Dendritic cell treated with granulocyte-macrophage colony-stimulating factor and Interleukin-4, amounts not matched to agents 40 ng/mL and 50 ng/mL, for 4 days (primary cell): Measurements from ENCODE around the gene TANK.
"Not testable (repeated sequence)": the region's sequence is repeated elsewhere in the genome, so short reads cannot be mapped to it uniquely, and the experiment has no call there.

Source experiments
- H3K27ac Mint-ChIP-seq: one replicate; pipeline ENCODE4 v1.8.0; 2022; ENCODE audit warnings: mild to moderate bottlenecking, mixed read lengths
- H3K27me3 Mint-ChIP-seq: one replicate; pipeline ENCODE4 v1.8.0; 2022; ENCODE audit warnings: mild to moderate bottlenecking, mixed read lengths
- H3K36me3 Mint-ChIP-seq: one replicate; pipeline ENCODE4 v1.8.0; 2022; ENCODE audit warnings: low read depth, mixed read lengths
- H3K4me1 Mint-ChIP-seq: one replicate; pipeline ENCODE4 v1.8.0; 2022; ENCODE audit warnings: low read depth, mixed read lengths
- H3K4me3 Mint-ChIP-seq: one replicate; pipeline ENCODE4 v1.8.0; 2022; ENCODE audit warnings: mild to moderate bottlenecking, moderate library complexity, mixed read lengths
- H3K9me3 Mint-ChIP-seq: one replicate; pipeline ENCODE4 v1.8.0; 2022; ENCODE audit warnings: mixed read lengths
- intact Hi-C: fragments of 100-400 bp; cut with micrococcal nuclease; formaldehyde crosslinking; loops from one replicate; pipeline ENCODE4 v1.15.0; 2022

Gene TANK

GRCh38 chr2:161237392-161238264 is 77.4 kb downstream of the TANK start:
- intact Hi-C loops = no loop called here
- peaks cover 13% of the 10 kb centered on the region for H3K36me3 Mint-ChIP-seq
- H3K4me3 Mint-ChIP-seq = peak overlapping the region; percentile 84
- H3K9me3 Mint-ChIP-seq = no peaks in the 10 kb centered on the region
- peak overlapping the region; percentile 51 for H3K27ac Mint-ChIP-seq
- peaks cover 19% of the 10 kb centered on the region for H3K4me1 Mint-ChIP-seq
- H3K27me3 Mint-ChIP-seq = peaks cover 22% of the 10 kb centered on the region

- intact Hi-C loops = no loop called here
- H3K4me1 Mint-ChIP-seq = peaks cover 19% of the 10 kb centered on the region
- H3K27me3 Mint-ChIP-seq = peaks cover 22% of the 10 kb centered on the region
- peak overlapping the region; percentile 51 for H3K27ac Mint-ChIP-seq
- peaks cover 13% of the 10 kb centered on the region for H3K36me3 Mint-ChIP-seq
- H3K4me3 Mint-ChIP-seq = peak overlapping the region; percentile 84
- no peaks in the 10 kb centered on the region for H3K9me3 Mint-ChIP-seq
These were observed 78.0 kb downstream of the TANK start for GRCh38 chr2:161238265-161238559.

DNA sequence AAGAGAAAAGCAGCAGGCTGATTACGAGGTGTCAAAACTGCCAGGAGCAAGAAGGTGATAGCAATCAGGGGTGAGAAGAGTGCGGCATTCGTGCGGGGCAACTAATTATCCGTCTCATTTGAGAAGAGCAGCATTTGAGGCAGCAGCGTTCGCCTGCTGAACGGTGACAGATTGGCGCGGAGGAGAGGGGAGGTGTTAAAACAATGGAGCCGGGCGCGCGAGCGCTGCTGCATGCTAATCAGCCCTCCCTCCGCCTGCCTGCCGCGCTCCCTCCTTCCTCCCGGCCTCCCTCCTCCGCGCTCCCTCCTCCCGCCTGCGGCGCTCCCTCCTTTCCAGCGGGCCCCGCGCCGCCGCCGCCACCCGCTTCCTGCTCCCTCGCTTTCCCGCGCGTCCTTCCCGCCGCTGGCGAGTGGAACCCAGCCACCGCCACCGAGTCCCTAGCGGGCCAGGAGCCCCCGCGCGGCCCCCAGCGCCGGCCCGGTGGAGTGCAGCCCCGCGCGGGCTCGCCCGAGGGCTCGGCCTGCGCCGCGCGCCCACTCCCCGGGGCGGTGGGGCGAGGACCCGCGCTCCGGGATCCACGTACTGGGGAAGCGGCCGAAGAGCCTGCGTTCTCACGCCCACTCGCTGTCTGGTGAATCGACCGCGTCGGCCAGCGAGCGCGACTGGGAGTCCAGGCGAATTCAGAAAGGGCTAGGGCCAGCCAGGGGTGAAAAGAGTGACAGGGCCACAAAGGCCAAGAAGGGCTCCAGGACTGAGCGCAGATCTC is 78.5 kb downstream of the TANK start:
- peak overlapping the region; percentile 84 for H3K4me3 Mint-ChIP-seq
- peaks cover 20% of the 10 kb centered on the region for H3K4me1 Mint-ChIP-seq
- no peaks in the 10 kb centered on the region for H3K9me3 Mint-ChIP-seq
- peak overlapping the region; percentile 51 for H3K27ac Mint-ChIP-seq
- H3K27me3 Mint-ChIP-seq = peaks cover 23% of the 10 kb centered on the region
- peaks cover 13% of the 10 kb centered on the region for H3K36me3 Mint-ChIP-seq
- intact Hi-C loops = no loop called here

- intact Hi-C loops = no loop called here
- H3K9me3 Mint-ChIP-seq = no peaks in the 10 kb centered on the region
- H3K27ac Mint-ChIP-seq = no peak overlapping the region
- H3K4me1 Mint-ChIP-seq = peaks cover 27% of the 10 kb centered on the region
- H3K36me3 Mint-ChIP-seq = peaks cover 13% of the 10 kb centered on the region
- H3K4me3 Mint-ChIP-seq = peak overlapping the region; percentile 84
- peaks cover 29% of the 10 kb centered on the region for H3K27me3 Mint-ChIP-seq
These were observed 79.3 kb downstream of the TANK start for GRCh38 chr2:161239326-161240109.

- Mint-ChIP-seq H3K9me3 (no peaks in the 10 kb centered on the region), H3K27me3 (peaks cover 42% of the 10 kb centered on the region), H3K4me3 (no peak overlapping the region), H3K27ac (no peak overlapping the region), H3K36me3 (peaks cover 6% of the 10 kb centered on the region), H3K4me1 (peaks cover 36% of the 10 kb centered on the region)
- intact Hi-C loops = no loop called here
These were observed 81.7 kb downstream of the TANK start for GRCh38 chr2:161241894-161242293.

DNA sequence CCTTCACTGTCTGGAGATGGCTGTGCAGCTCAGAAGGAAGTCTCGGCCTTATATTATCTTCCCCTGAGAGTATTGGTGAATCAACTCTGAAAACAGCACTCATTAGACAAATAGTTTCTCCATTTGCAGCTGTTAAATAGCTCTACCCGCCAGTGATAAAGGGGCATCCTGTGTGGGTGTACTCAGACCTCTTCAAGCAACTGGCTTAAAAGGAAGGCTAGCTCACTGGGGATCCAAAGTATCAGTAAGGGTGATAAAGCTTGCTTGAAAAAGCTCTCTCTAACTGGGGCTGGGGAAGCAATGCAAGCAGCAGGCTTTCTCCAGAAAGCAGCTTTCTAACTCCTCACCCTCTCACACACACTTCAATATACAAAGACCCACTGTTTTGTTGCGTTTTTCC is 83.1 kb downstream of the TANK start:
- H3K27ac Mint-ChIP-seq = no peak overlapping the region
- H3K9me3 Mint-ChIP-seq = no peaks in the 10 kb centered on the region
- intact Hi-C loops = no loop called here
- no peak overlapping the region for H3K4me3 Mint-ChIP-seq
- H3K27me3 Mint-ChIP-seq = peaks cover 37% of the 10 kb centered on the region
- H3K4me1 Mint-ChIP-seq = peaks cover 22% of the 10 kb centered on the region
- H3K36me3 Mint-ChIP-seq = no peaks in the 10 kb centered on the region

- Mint-ChIP-seq H3K4me1 (peaks cover 17% of the 10 kb centered on the region), H3K27me3 (peaks cover 32% of the 10 kb centered on the region), H3K27ac (no peak overlapping the region), H3K36me3 (no peaks in the 10 kb centered on the region), H3K4me3 (no peak overlapping the region), H3K9me3 (no peaks in the 10 kb centered on the region)
- intact Hi-C loops = no loop called here
These were observed 83.7 kb downstream of the TANK start for GRCh38 chr2:161243905-161244304.

- intact Hi-C loops, H3K36me3 Mint-ChIP-seq, H3K9me3 Mint-ChIP-seq: not testable (repeated sequence)
- Mint-ChIP-seq H3K4me1 (peaks cover 17% of the 10 kb centered on the region), H3K4me3 (peak overlapping the region; percentile 74), H3K27me3 (peaks cover 29% of the 10 kb centered on the region), H3K27ac (peak overlapping the region; percentile 73)
These were observed 84.4 kb downstream of the TANK start for GRCh38 chr2:161244387-161245260.

GRCh38 chr2:161245261-161245553 is 85.0 kb downstream of the TANK start:
- peaks cover 17% of the 10 kb centered on the region for H3K4me1 Mint-ChIP-seq
- H3K27ac Mint-ChIP-seq = peak overlapping the region; percentile 73
- intact Hi-C loops = no loop called here

DNA sequence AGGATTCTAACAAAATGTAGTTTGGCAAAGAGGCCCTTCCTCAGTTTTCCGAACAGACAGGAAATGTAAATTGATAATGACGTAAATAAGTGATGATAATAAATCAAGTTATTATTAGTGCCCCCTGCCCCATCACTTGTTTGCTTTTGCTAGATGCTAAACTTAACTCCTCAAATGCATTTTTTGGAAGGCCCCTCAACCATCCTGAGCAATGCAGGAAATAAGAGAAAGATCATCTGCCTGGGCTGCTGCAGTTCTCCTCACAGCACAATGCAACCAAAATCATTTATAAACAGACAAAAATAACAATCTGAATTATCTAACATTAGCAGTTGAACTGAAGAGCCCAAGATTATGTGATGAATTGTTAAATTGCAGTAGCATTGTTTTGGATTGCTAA is 85.4 kb downstream of the TANK start:
- Mint-ChIP-seq H3K9me3 (no peaks in the 10 kb centered on the region), H3K36me3 (no peaks in the 10 kb centered on the region), H3K27ac (no peak overlapping the region), H3K27me3 (peaks cover 28% of the 10 kb centered on the region), H3K4me1 (peaks cover 17% of the 10 kb centered on the region), H3K4me3 (no peak overlapping the region)
- intact Hi-C loops = no loop called here

More at GRCh38 chr2:161245261-161245553, 85.0 kb downstream of the TANK start:
- no peaks in the 10 kb centered on the region for H3K36me3 Mint-ChIP-seq
- peaks cover 28% of the 10 kb centered on the region for H3K27me3 Mint-ChIP-seq
- H3K9me3 Mint-ChIP-seq = no peaks in the 10 kb centered on the region
- H3K4me3 Mint-ChIP-seq = peak overlapping the region; percentile 61

DNA sequence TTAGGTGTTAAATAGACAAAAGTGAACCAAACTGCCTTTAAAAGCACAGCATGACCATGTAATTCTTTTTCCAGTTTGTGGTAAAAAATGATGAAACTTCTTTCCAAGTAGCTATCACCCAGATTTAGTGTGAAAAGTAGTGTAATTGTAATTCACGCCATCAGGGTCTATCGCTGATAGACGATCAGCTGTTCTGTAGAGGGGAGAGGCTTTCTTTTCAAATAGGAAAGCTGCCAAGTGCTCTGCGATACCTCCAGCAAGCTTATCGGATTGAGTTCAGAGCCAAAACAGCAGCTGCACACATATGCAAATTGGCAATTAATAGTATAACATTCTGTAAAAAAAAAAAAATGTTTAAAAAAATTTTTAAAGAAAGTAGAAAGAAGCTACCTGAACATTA is 86.1 kb downstream of the TANK start:
- intact Hi-C loops = no loop called here
- Mint-ChIP-seq H3K36me3 (no peaks in the 10 kb centered on the region), H3K9me3 (no peaks in the 10 kb centered on the region), H3K27me3 (peaks cover 28% of the 10 kb centered on the region), H3K4me3 (no peak overlapping the region), H3K27ac (no peak overlapping the region), H3K4me1 (peaks cover 17% of the 10 kb centered on the region)

- Mint-ChIP-seq H3K27ac (no peak overlapping the region), H3K4me1 (no peaks in the 10 kb centered on the region), H3K9me3 (no peaks in the 10 kb centered on the region), H3K4me3 (no peak overlapping the region), H3K36me3 (no peaks in the 10 kb centered on the region), H3K27me3 (peaks cover 11% of the 10 kb centered on the region)
- intact Hi-C loops = loop anchor here (10.0 kb wide), 1 partner anchor 694 kb away; no protein-coding TSS in a partner anchor
These were observed 90.7 kb downstream of the TANK start for GRCh38 chr2:161250864-161251436.
